LNCaP clone FGC (cell line): Measurements from ENCODE around the gene FNDC4.

Source experiments
- DNase-seq: peaks from one replicate; pipeline ENCODE4 v3.0.0-alpha.2; 2011; ENCODE audit warnings: low read depth
- H3K4me3 ChIP-seq: 2 replicates; pipeline ENCODE4 v1.5.1; 2011; ENCODE audit warnings: mild to moderate bottlenecking, low read depth, low read length, control low read depth
- CTCF ChIP-seq: IDR thresholded peaks from 2 replicates; pipeline ENCODE4 v1.5.1; 2012; ENCODE audit warnings: mild to moderate bottlenecking; ENCODE audit not compliant: control insufficient read depth, insufficient read depth; ENCODE audit errors: extremely low read depth

The FNDC4 gene

DNA sequence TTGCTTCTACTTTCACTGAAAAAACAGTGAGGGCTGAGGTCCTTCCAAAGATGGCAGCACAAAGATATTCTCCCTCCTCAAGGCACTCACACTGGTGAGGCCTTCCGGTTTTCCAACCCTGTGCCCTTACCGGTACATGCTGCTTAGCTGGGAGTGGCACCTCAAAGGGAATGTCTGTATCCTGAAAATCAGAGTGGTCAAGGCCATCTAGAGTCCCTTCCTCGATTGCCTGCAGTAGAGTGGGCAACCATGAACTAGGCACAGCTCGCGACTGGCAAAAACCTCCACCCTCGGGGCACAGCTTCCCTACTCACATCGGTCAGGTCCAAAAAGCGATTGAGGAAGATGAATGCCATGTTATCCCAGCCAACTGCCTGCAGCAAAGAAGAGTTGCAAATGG lies 49.4 kb downstream of the FNDC4 start:
- TF ChIP-seq CTCF, result no peak
- no peak overlapping the region for H3K4me3 ChIP-seq
- DNase-seq, result no peak

GRCh38 chr2:27445155-27445554 lies 49.8 kb downstream of the FNDC4 start:
- no peak for TF ChIP-seq CTCF
- DNase-seq, result no peak
- H3K4me3 ChIP-seq, result no peak overlapping the region

GRCh38 chr2:27442920-27443282 lies 52.1 kb downstream of the FNDC4 start:
- no peak for DNase-seq
- TF ChIP-seq CTCF, result no peak
- peak overlapping the region; percentile 79 for H3K4me3 ChIP-seq

DNA sequence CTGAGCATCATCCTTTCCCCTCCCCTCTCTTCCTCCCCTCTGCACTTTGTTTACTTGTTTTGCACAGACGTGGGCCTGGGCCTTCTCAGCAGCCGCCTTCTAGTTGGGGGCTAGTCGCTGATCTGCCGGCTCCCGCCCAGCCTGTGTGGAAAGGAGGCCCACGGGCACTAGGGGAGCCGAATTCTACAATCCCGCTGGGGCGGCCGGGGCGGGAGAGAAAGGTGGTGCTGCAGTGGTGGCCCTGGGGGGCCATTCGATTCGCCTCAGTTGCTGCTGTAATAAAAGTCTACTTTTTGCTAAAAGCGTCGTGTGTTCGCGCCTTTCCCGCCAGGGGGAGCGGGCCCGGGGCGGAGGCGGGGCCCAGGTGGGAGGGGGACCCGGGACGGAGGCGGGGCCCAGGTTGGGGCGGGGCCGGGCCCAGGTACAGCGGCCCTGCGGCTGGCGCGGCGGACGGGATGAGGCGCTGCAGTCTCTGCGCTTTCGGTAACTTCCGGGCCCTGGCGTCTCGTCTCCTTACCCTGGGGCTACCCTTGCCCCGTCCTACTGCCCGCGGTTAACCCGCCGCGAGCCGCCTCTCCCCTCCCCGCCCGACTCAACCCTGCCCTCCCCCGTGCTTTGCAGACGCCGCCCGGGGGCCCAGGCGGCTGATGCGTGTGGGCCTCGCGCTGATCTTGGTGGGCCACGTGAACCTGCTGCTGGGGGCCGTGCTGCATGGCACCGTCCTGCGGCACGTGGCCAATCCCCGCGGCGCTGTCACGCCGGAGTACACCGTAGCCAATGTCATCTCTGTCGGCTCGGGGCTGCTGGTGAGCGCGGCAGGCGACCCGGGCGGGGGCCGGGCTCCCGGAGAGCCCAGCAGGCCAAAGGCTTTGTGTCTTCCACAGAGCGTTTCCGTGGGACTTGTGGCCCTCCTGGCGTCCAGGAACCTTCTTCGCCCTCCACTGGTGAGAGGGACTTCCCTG lies 52.8 kb downstream of the FNDC4 start, which contains the start of gene KRTCAP3:
Gene KRTCAP3, plus strand, starts transcription at position 424 of the 962 bp plus-strand sequence. Its CDS starts 32 bp downstream, at position 456.
- H3K4me3 ChIP-seq, result peak within 1 kb of the TSS; percentile 79
- no peak for DNase-seq
- TF ChIP-seq CTCF, result peak; percentile 55
